Mesothelial cell of epicardium (in vitro differentiated cells): ENCODE measurements around the gene CD81. TPM values are rescaled to one million over a fixed set of nuclear protein-coding genes. Genes with fewer than 3 reads are reported as not detected.

Experiments used
- DNase-seq, 2 experiments: peaks; one replicate each; pipeline ENCODE4 v3.0.0; 2021; ENCODE audit warnings: low spot score in 2 of 2; ENCODE audit not compliant: unreplicated experiment in 2 of 2
- H3K27ac Mint-ChIP-seq: 2 replicates; pipeline ENCODE4 v1.8.0; 2021; ENCODE audit warnings: mixed read lengths
- H3K27me3 Mint-ChIP-seq: 2 replicates; pipeline ENCODE4 v1.8.0; 2021; ENCODE audit warnings: low read depth, mixed read lengths
- H3K36me3 Mint-ChIP-seq: 2 replicates; pipeline ENCODE4 v1.8.0; 2021; ENCODE audit warnings: mixed read lengths
- H3K4me1 Mint-ChIP-seq: 2 replicates; pipeline ENCODE4 v1.8.0; 2021; ENCODE audit warnings: mixed read lengths
- H3K4me3 Mint-ChIP-seq: 2 replicates; pipeline ENCODE4 v1.8.0; 2021; ENCODE audit warnings: mild to moderate bottlenecking, moderate library complexity, mixed read lengths
- H3K9me3 Mint-ChIP-seq: 2 replicates; pipeline ENCODE4 v1.8.0; 2021; ENCODE audit warnings: mixed read lengths
- CTCF ChIP-seq: fragments of 200-600 bp; sonication (generic); IDR thresholded peaks from one replicate; pipeline ENCODE4 v1.5.0; 2021; ENCODE audit warnings: antibody characterized with exemption; ENCODE audit not compliant: unreplicated experiment
- total RNA-seq: library from RNA; stranded (reverse); gene quantifications from 3 replicates; pipeline ENCODE4 v1.2.1, GENCODE V29; 2021

Gene CD81
- total RNA-seq, 1 donor from 2014 or later, result 410 TPM

GRCh38 chr11:2398664-2399355 lies 21.7 kb downstream of the CD81 start:
- Mint-ChIP-seq H3K36me3 (peaks cover 5% of the 10 kb centered on the region), H3K27me3 (no peaks in the 10 kb centered on the region), H3K27ac (peak overlapping the region; percentile 95), H3K4me1 (peaks cover 18% of the 10 kb centered on the region), H3K9me3 (no peaks in the 10 kb centered on the region), H3K4me3 (peak overlapping the region; percentile 86)
- no peak for DNase-seq
- TF ChIP-seq CTCF, result no peak

- DNase-seq, result no peak
- Mint-ChIP-seq H3K9me3 (no peaks in the 10 kb centered on the region), H3K27me3 (no peaks in the 10 kb centered on the region), H3K27ac (peak overlapping the region; percentile 95), H3K36me3 (peaks cover 7% of the 10 kb centered on the region), H3K4me3 (peak overlapping the region; percentile 86), H3K4me1 (peaks cover 18% of the 10 kb centered on the region)
- no peak for TF ChIP-seq CTCF
These were observed 22.5 kb downstream of the CD81 start for GRCh38 chr11:2399488-2400068.

GRCh38 chr11:2400069-2400761 lies 23.1 kb downstream of the CD81 start, which contains the start of gene TSSC4:
TSSC4 (plus strand) TSS chr11:2400750; CDS start chr11:2402634, 1,884 bp downstream.
- H3K27me3 Mint-ChIP-seq, result no peaks in the 10 kb centered on the region
- H3K4me3 Mint-ChIP-seq, result peak within 1 kb of the TSS; percentile 86
- H3K27ac Mint-ChIP-seq, result peak within 1 kb of the TSS; percentile 95
- peak; percentile 99 to 100 for DNase-seq
- H3K9me3 Mint-ChIP-seq, result no peaks in the 10 kb centered on the region
- H3K4me1 Mint-ChIP-seq, result peaks cover 18% of the 10 kb centered on the region
- peak; percentile 99 for TF ChIP-seq CTCF
- peaks cover 7% of the 10 kb centered on the region for H3K36me3 Mint-ChIP-seq

GRCh38 chr11:2400762-2401435 lies 23.8 kb downstream of the CD81 start:
- H3K4me1 Mint-ChIP-seq, result peaks cover 19% of the 10 kb centered on the region
- H3K36me3 Mint-ChIP-seq, result peaks cover 7% of the 10 kb centered on the region
- no peak for TF ChIP-seq CTCF
- H3K27me3 Mint-ChIP-seq, result no peaks in the 10 kb centered on the region
- peak overlapping the region; percentile 95 for H3K27ac Mint-ChIP-seq
- peak in 1 of 2 experiments; percentile 47 for DNase-seq
- H3K9me3 Mint-ChIP-seq, result no peaks in the 10 kb centered on the region
- peak overlapping the region; percentile 86 for H3K4me3 Mint-ChIP-seq

GRCh38 chr11:2401436-2401984 lies 24.4 kb downstream of the CD81 start:
- Mint-ChIP-seq H3K4me1 (peaks cover 22% of the 10 kb centered on the region), H3K27me3 (no peaks in the 10 kb centered on the region), H3K4me3 (peak overlapping the region; percentile 86), H3K27ac (peak overlapping the region; percentile 95), H3K36me3 (peaks cover 7% of the 10 kb centered on the region), H3K9me3 (no peaks in the 10 kb centered on the region)
- DNase-seq, result no peak
- no peak for TF ChIP-seq CTCF
